HUES64 (cell line): ENCODE measurements around the gene AIM2.
"Not testable (repeated sequence)": the region's sequence is repeated elsewhere in the genome, so short reads cannot be mapped to it uniquely, and the experiment has no call there.

Experiments used
- H3K27ac ChIP-seq: 2 replicates; pipeline ENCODE4 v1.7.0; 2013; ENCODE audit warnings: low read depth, low read length, inconsistent platforms
- H3K27me3 ChIP-seq: 2 replicates; pipeline ENCODE4 v1.6.1; 2013; ENCODE audit warnings: mild to moderate bottlenecking, low read length; ENCODE audit not compliant: insufficient read depth
- H3K36me3 ChIP-seq: 2 replicates; pipeline ENCODE4 v1.6.1; 2013; ENCODE audit warnings: mild to moderate bottlenecking, low read length; ENCODE audit not compliant: insufficient read depth
- H3K4me1 ChIP-seq: 2 replicates; pipeline ENCODE4 v1.6.1; 2013; ENCODE audit warnings: mild to moderate bottlenecking, low read length, moderate library complexity; ENCODE audit not compliant: insufficient read depth
- H3K4me3 ChIP-seq: 2 replicates; pipeline ENCODE4 v1.5.1; 2013; ENCODE audit warnings: mild to moderate bottlenecking, low read length, moderate library complexity
- H3K9ac ChIP-seq: 2 replicates; pipeline ENCODE4 v1.6.1; 2013; ENCODE audit warnings: mild to moderate bottlenecking, low read depth, low read length
- H3K9me3 ChIP-seq: 2 replicates; pipeline ENCODE4 v1.6.1; 2013; ENCODE audit warnings: low read depth, low read length; ENCODE audit not compliant: insufficient read depth
- WGBS: fragments of 150-250, 120-280 bp; methylation state at CpG from one replicate; pipeline ENCODE4 v1.1.7; 2013; ENCODE audit warnings: missing lambda C conversion rate; 5-methylcytosine and 5-hydroxymethylcytosine counted together

AIM2 gene

DNA sequence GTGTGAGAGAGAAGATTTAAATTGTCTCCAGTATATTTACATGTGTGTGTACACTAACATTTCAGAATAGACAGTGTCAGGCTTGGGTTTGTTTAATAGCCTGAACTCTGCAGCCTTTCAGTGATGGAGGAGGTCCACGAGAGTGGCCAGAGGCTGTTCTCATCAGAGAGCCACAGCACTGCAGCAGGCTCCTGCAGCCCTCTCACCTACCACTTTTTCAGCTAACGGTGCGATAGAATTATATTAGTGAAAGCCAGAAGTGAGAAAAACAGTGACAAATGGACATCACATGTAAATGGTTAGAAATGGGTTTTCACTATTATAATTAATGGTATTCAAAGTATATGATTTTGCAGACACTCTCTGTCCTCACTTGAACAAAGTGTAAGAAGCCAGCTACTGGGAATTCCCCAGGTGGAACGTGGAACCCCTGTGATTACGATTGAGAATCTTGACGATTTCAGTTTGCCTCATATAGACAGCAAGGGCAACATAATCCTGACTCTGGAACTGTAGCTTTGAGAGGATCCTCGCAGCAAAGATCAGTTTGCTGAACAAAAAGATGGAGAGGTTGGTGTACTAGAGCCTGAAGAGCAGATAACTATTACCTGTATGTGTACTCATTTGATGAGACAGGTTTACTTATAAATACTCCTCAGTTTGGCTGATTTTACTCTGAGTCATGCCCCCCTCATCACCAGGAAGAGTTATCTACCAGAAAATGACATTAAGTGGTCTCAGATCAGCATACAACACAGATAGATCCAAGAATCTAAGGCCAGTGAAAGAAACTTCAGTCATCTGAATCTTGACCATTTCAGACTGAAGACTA lies 35.5 kb downstream of the AIM2 start:
- Histone ChIP-seq H3K9me3 (no peaks in the 10 kb centered on the region), H3K36me3 (peaks cover under 1% of the 10 kb centered on the region; the same call in 1 of the 2 replicates), H3K4me1 (no peaks in the 10 kb centered on the region), H3K9ac (no peak overlapping the region), H3K4me3 (no peak overlapping the region), H3K27ac (no peak overlapping the region), H3K27me3 (no peaks in the 10 kb centered on the region)
- 94% methylated on average over 5 of the region's 7 CpGs for WGBS

DNA sequence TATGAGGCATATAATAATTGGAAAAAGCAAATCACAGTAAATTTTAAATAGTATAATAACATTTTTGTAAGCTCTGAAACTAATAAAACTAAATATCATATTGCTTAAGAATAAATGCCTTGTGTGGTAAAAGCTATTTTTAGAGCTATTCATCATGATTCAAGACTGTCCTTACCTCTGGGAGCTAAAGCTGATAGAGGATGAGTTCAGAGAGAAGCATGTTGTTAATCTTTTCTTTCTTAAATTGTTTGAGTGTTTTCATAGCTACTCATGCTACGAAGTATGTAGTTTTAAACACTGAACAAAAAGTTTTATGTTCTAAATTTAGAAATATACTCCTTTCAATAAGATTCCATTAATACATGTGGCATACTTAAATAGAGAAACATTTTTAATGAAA lies 36.4 kb downstream of the AIM2 start:
- no peak overlapping the region for H3K9ac ChIP-seq
- WGBS: no CpG with 5 or more reads among the region's 1 CpG
- no peaks in the 10 kb centered on the region for H3K27me3 ChIP-seq
- H3K9me3 ChIP-seq: no peaks in the 10 kb centered on the region
- peaks cover 3% of the 10 kb centered on the region; the same call in 1 of the 2 replicates for H3K36me3 ChIP-seq
- no peaks in the 10 kb centered on the region for H3K4me1 ChIP-seq
- H3K4me3 ChIP-seq: no peak overlapping the region
- H3K27ac ChIP-seq: no peak overlapping the region

GRCh38 chr1:159030877-159031447 lies 45.6 kb downstream of the AIM2 start:
- Histone ChIP-seq H3K4me1 (peaks cover 5% of the 10 kb centered on the region; the same call in 1 of the 2 replicates), H3K9ac (no peak overlapping the region; the same call in 1 of the 2 replicates), H3K27me3 (no peaks in the 10 kb centered on the region), H3K27ac (peak overlapping the region; percentile 60; the same call in 1 of the 2 replicates), H3K36me3 (peaks cover 10% of the 10 kb centered on the region; the same call in 1 of the 2 replicates), H3K4me3 (no peak overlapping the region), H3K9me3 (no peaks in the 10 kb centered on the region)
- WGBS: 82% methylated on average over 3 of the region's 3 CpGs

DNA sequence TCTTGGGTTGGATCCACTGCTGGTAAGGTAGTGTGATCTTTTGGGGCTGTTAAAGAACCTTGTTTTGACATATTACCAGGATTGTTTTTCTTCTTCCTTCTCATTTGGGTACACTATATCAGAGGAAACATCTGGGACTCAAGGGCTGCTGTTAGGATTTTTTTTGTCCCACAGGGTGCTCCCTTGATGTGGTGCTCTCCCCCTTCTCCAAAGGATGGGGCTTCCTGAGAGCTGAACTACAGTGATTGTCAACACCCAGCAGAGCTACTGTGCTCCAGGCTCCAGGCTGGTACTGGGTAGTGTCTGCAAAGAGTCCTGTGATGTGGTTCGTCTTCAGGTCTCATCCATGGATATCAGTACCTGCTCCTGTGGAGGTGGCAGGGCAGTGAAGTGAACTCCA lies 46.3 kb downstream of the AIM2 start:
- Histone ChIP-seq H3K27ac (no peak overlapping the region), H3K4me3 (no peak overlapping the region), H3K9ac (no peak overlapping the region), H3K36me3 (peaks cover 10% of the 10 kb centered on the region; the same call in 1 of the 2 replicates), H3K27me3 (no peaks in the 10 kb centered on the region), H3K4me1 (peaks cover 5% of the 10 kb centered on the region; the same call in 1 of the 2 replicates), H3K9me3 (no peaks in the 10 kb centered on the region)
- WGBS: 90% methylated on average over 1 of the region's 1 CpG

- peaks cover 19% of the 10 kb centered on the region for H3K4me1 ChIP-seq
- H3K27ac ChIP-seq, H3K9ac ChIP-seq, H3K27me3 ChIP-seq, H3K36me3 ChIP-seq, H3K4me3 ChIP-seq, H3K9me3 ChIP-seq: not testable (repeated sequence)
- 92% methylated on average over 2 of the region's 2 CpGs for WGBS
These were observed 49.7 kb downstream of the AIM2 start for GRCh38 chr1:159026841-159027240.

DNA sequence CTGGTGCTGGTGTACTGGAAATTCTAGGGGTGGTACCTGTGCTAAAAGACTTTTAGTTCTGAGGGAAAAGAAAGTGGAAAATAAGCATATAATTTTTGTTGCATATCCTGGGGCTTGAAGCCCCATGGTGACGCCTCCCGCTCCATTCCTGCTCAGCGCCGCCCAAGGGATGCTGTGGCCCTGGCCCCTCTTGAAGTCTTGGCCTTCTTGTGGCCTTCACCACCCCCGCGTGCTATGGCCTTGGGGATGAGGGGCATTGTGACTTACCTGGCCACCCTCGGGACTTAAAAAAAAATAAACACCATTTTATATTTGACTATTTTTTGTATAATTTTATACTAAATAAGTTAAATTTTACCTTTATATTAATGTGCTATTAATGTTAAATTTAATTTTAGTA lies 51.5 kb downstream of the AIM2 start:
- no peaks in the 10 kb centered on the region for H3K9me3 ChIP-seq
- H3K4me3 ChIP-seq: no peak overlapping the region
- 98% methylated on average over 4 of the region's 7 CpGs for WGBS
- H3K4me1 ChIP-seq: peaks cover 14% of the 10 kb centered on the region
- no peak overlapping the region for H3K27ac ChIP-seq
- no peak overlapping the region for H3K9ac ChIP-seq
- no peaks in the 10 kb centered on the region for H3K27me3 ChIP-seq
- peaks cover 1% of the 10 kb centered on the region; the same call in 1 of the 2 replicates for H3K36me3 ChIP-seq

- peaks cover 14% of the 10 kb centered on the region for H3K4me1 ChIP-seq
- 82% methylated on average over 10 of the region's 10 CpGs for WGBS
- H3K9ac ChIP-seq: no peak overlapping the region
- H3K27ac ChIP-seq: no peak overlapping the region
- no peak overlapping the region for H3K4me3 ChIP-seq
- H3K9me3 ChIP-seq: no peaks in the 10 kb centered on the region
- H3K36me3 ChIP-seq: peaks cover 5% of the 10 kb centered on the region; the same call in 1 of the 2 replicates
- no peaks in the 10 kb centered on the region for H3K27me3 ChIP-seq
These were observed 52.8 kb downstream of the AIM2 start for GRCh38 chr1:159023723-159024122.

DNA sequence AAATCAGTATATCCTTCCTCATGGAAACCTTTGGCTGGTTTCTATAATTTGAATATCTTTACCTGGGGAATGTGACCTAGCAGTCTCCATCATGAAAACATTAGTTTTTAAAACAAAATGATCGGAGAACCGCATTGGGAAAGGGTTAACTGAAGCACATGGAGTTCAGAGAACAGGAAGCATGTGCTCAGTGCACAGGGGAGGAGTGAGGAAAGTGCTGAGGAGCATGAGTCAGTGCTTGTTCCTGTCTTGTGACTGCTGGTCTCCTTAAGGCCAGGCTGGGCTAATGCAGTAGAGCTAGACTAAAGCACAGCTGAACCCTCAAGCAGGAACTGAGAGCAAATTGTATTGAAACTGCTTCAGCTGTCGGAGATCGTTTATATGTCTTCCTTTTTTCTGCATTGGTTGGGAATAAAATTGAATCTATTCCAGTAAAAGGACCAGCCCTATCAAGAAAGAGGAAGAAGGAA lies 61.1 kb downstream of the AIM2 start:
- 96% methylated on average over 4 of the region's 4 CpGs for WGBS
- H3K4me3 ChIP-seq: no peak overlapping the region
- peaks cover 26% of the 10 kb centered on the region; the same call in 1 of the 2 replicates for H3K36me3 ChIP-seq
- peaks cover under 1% of the 10 kb centered on the region; the same call in 1 of the 2 replicates for H3K4me1 ChIP-seq
- H3K9me3 ChIP-seq: no peaks in the 10 kb centered on the region
- no peak overlapping the region for H3K27ac ChIP-seq
- H3K9ac ChIP-seq: no peak overlapping the region
- H3K27me3 ChIP-seq: no peaks in the 10 kb centered on the region

DNA sequence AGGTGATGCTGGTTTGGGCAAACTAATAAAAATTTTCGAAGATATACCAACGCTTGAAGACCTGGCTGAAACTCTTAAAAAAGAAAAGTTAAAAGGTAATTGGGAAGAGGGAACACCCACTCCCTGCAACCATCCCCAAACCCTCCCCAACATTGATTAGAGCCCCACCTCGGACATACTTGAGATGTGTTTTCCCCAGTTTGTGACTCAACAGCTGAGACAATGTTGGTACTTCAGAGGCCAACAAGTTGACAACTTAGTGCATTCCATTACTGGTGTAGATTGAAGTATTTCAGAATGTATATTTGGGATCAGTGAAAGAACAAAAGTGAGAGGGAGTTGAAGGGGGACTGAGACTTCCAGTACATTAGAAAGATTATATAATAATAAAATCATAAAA lies 61.7 kb downstream of the AIM2 start:
- peaks cover 24% of the 10 kb centered on the region; the same call in 1 of the 2 replicates for H3K36me3 ChIP-seq
- H3K27me3 ChIP-seq: no peaks in the 10 kb centered on the region
- no peaks in the 10 kb centered on the region for H3K9me3 ChIP-seq
- no peak overlapping the region for H3K27ac ChIP-seq
- peaks cover 6% of the 10 kb centered on the region for H3K4me1 ChIP-seq
- no peak overlapping the region for H3K9ac ChIP-seq
- 95% methylated on average over 3 of the region's 3 CpGs for WGBS
- no peak overlapping the region for H3K4me3 ChIP-seq

DNA sequence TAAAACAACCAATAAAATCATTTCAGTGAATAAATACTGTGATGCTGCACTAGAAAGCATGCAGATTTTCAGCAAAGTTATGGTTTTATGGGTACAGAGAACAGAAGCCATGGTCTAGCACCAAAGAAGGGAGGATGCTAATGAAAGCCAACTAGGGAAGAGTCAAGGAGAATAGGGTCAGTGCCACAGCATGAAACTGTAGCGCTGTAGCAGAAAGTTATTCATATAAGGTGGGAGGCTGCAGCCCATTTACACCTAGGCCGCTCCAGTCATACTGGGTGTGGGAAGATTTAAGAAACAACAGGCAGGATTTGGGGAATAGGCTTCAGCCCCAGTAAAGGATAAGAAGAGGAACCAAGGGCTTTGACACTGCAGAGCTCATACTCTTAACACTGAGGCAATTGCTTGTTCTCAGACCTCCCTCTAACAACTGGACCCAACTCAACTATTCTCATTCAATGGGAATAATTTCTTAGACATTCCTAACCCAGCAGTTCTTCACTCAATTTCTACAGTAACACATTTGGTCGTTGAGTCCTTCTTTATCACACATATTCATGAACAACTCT lies 62.5 kb downstream of the AIM2 start:
- Histone ChIP-seq H3K4me3 (no peak overlapping the region), H3K4me1 (peaks cover 13% of the 10 kb centered on the region), H3K9ac (no peak overlapping the region), H3K27me3 (no peaks in the 10 kb centered on the region), H3K9me3 (no peaks in the 10 kb centered on the region), H3K27ac (no peak overlapping the region), H3K36me3 (peaks cover 24% of the 10 kb centered on the region; the same call in 1 of the 2 replicates)
- WGBS: 96% methylated on average over 3 of the region's 3 CpGs

GRCh38 chr1:159012495-159012894 lies 64.1 kb downstream of the AIM2 start:
- no peak overlapping the region for H3K4me3 ChIP-seq
- H3K9me3 ChIP-seq: no peaks in the 10 kb centered on the region
- H3K27ac ChIP-seq: no peak overlapping the region
- peaks cover 24% of the 10 kb centered on the region for H3K4me1 ChIP-seq
- 90% methylated on average over 6 of the region's 6 CpGs for whole genome bisulfite sequencing
- peaks cover 15% of the 10 kb centered on the region; the same call in 1 of the 2 replicates for H3K36me3 ChIP-seq
- no peak overlapping the region for H3K9ac ChIP-seq
- H3K27me3 ChIP-seq: no peaks in the 10 kb centered on the region
